HG03064 (cell line): ENCODE results near the gene COQ4.

ENCODE experiments used
- ATAC-seq: cut with Tn5 transposase; IDR thresholded peaks from one replicate; pipeline ENCODE4 v1.9.1; 2021; ENCODE audit warnings: low read depth; ENCODE audit not compliant: unreplicated experiment

Gene COQ4

DNA sequence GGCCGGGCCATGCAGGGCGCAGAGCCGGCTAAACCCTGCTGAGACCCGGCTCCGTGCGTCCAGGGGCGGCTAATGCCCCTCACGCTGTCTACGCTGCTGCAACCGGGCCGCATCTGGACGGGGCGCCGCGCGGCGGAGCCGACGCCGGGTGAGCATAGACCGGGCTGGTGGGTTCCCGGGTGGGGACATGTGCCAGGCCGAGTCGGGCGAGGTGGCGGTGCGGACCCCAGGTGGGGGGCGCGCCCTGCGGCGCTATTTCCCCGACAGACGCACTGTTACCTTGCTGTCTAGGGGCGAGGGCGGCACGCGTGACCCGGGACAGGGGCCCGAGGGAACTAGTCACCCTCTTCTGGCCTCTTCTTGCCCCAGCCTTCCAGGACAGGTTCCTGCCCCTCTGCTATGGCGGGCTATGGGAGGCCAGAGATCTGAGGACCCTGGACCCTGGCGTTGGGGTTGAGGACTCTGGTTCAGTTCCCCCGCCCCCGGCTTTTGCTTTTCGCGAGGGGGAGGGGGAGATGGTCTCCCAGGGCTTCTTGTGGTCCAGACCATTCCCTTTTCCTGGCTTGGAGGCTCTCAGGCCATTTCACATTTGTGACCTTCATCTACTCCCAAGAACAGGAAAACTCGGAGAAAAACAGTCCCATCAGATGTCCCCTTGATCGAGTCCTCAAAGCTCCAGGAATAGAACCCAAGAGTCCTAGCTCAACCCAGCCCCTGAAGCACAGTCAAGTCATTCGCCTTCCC lies 18.2 kb downstream of the COQ4 start:
- peak; percentile 38 for ATAC-seq

GRCh38 chr9:128341435-128341849 lies 18.8 kb downstream of the COQ4 start:
- ATAC-seq: no peak

- ATAC-seq: no peak
These were observed 20.5 kb downstream of the COQ4 start for GRCh38 chr9:128342971-128343680.

- ATAC-seq: no peak
These were observed 21.2 kb downstream of the COQ4 start for GRCh38 chr9:128343855-128344254.

- ATAC-seq: no peak
These were observed 22.4 kb downstream of the COQ4 start for GRCh38 chr9:128344931-128345605.

GRCh38 chr9:128349125-128349524 lies 26.5 kb downstream of the COQ4 start:
- ATAC-seq: no peak

DNA sequence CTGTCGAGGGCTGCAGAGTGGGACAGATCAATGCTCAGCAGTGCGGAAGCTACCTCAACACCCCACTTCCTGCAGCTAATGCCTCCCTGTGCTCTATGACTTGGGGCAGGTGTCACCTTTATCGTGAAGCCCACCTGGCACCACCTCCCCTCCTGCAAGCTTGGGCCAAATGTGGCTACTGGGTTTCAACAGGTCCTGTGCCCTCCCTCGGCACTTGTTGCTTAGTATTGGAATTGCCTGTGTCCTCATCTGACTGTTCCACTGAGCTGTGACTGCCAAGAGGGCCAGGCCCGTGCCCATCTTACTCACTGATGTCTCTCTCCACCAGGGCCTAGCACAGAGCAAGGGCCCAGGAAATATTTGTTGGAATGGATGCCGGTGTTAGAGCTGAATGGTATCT lies 27.1 kb downstream of the COQ4 start:
- ATAC-seq: no peak

DNA sequence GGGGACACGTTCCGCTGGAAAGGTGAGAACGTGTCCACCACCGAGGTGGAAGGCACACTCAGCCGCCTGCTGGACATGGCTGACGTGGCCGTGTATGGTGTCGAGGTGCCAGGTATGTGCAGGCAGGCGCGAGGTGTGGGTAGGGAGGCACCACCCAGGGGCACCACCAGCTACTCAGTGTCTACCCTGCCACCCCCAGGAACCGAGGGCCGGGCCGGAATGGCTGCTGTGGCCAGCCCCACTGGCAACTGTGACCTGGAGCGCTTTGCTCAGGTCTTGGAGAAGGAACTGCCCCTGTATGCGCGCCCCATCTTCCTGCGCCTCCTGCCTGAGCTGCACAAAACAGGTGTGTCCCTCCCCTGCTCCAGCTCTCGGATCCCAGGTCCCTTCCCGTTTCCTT lies 32.8 kb downstream of the COQ4 start:
- no peak for ATAC-seq

- no peak for ATAC-seq
These were observed 35.5 kb downstream of the COQ4 start for GRCh38 chr9:128358090-128358489.

GRCh38 chr9:128358861-128359260 lies 36.2 kb downstream of the COQ4 start:
- ATAC-seq: no peak

GRCh38 chr9:128360826-128361225 lies 38.2 kb downstream of the COQ4 start:
- no peak for ATAC-seq

GRCh38 chr9:128361296-128361985 lies 38.8 kb downstream of the COQ4 start:
- no peak for ATAC-seq

GRCh38 chr9:128361986-128362646 lies 39.5 kb downstream of the COQ4 start:
- ATAC-seq: no peak

DNA sequence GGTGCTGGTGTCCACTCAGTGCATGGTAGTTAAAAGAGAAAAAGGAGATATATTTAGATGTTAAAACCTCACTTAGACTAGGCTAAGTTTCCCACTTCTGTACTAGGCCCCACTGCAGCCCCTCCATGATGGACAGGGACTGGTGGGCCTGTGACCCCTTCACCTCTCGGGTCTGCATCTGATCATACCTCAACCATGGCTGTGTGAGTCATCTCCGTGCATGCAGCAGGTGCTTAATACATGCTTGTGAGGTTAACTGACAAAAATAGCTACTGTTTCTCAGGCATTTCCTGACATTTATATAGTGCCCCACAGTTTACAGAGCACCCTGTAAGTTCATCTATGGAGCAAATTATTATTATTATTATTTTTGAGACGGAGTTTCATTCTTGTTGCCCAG lies 40.1 kb downstream of the COQ4 start:
- no peak for ATAC-seq

GRCh38 chr9:128365525-128365924 lies 42.9 kb downstream of the COQ4 start:
- no peak for ATAC-seq

- ATAC-seq: no peak
These were observed 46.5 kb downstream of the COQ4 start for GRCh38 chr9:128369024-128369706.

DNA sequence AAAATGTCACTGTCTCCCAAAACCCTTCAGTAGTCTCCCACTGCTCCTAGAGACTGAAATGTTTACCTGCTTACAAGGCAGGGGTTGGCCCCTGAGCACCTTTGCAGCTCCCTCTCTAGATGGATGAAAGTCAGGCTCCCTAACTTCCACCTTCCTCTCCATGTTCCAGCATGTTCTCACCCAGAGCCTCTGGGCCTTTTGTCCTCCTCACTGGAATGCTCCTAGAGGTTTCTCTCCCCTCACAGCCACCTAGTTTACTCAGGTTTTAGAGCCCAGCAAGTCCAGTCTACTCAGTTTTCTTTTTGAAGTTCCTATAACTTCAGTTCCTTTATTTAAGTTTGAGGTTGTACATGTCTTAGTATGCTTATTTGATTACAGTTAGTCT lies 47.7 kb downstream of the COQ4 start:
- ATAC-seq: peak; percentile 6

GRCh38 chr9:128370752-128371629 lies 48.4 kb downstream of the COQ4 start, which contains the start of gene URM1:
TSS of gene URM1 (plus strand) at chr9:128371374. CDS start at chr9:128371381, 7 bp downstream.
- ATAC-seq: peak; percentile 59

GRCh38 chr9:128371630-128372117 lies 49.0 kb downstream of the COQ4 start:
- no peak for ATAC-seq
